HG03342 (cell line): Measurements from ENCODE around the gene WDR1.

Source experiments
- ATAC-seq: cut with Tn5 transposase; IDR thresholded peaks from one replicate; pipeline ENCODE4 v1.9.1; 2021; ENCODE audit warnings: mild to moderate bottlenecking, moderate library complexity; ENCODE audit not compliant: unreplicated experiment

The WDR1 gene

DNA sequence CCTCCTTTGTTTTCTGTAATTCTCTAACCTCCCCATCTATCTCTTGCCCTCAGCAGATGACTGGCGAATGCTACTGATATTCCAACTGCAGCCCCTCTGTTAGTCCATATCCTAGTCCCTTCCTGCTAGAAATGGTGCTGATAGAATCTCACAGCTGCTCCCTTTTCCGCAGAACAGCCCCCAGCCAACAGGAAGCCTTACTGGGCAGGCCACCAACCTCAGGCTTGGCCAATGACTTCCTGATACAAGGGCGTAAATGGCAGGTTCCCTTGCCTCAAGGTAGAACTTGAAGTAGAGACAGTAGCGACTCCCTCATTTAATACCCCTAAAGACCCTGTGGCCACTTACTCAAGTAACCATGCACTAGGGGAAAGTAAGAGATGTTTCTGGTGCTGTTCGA lies 68.6 kb downstream of the WDR1 start:
- ATAC-seq, result no peak

DNA sequence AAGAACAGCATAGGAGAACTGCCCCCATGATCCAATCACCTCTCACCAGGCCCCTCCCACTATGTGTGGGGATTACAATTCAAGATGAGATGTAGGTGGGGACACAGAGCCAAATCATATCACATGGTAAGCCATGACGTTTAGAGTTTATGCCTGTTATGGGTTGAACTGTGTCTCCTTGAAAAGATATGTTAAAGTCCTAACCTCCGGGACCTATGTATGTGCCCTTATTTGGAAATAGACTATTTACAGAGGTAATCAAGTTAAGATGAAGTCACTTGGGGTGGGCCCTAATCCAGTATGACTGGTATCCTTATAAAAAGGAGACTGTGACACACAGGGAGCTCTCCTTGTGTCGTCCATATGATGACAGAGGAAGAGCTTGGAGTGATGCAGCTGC lies 70.1 kb downstream of the WDR1 start:
- no peak for ATAC-seq

DNA sequence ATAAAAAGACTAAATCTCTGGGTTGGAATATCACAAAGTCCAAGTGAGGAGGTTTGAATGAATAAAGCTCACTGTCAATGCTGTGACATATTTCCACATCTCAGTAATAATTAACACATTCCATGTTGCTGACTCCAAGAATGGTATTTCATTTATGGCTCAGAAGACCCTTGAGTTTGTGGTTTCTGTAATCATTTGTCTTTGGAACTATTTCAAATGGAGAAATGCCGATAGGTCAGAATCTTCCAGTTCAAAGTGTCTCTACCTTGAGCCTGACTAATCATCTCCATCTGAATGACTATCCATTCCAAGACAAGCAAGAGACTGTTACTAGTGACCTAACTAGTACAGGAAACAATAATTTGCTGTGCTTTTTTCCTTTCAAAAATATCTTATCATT lies 71.1 kb downstream of the WDR1 start:
- no peak for ATAC-seq

DNA sequence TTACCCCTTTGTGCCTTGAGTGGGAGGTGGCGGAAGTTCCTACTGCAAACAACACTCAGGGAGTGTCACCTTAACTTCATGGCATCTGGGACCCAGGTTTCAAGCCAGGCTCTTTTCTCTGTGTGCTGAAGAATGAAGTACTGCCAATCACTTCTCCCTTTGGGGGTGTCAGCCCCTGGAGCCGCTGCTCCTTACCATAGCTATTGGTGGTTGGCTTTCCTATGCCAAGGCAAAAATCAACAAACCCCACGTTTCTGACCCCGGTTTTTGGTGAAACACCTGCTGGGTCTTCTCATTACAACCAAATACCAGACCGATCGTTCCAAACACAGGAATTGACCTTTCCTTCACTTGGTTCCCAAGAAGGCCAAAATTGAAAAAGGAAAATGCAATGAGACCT lies 75.6 kb downstream of the WDR1 start:
- no peak for ATAC-seq

DNA sequence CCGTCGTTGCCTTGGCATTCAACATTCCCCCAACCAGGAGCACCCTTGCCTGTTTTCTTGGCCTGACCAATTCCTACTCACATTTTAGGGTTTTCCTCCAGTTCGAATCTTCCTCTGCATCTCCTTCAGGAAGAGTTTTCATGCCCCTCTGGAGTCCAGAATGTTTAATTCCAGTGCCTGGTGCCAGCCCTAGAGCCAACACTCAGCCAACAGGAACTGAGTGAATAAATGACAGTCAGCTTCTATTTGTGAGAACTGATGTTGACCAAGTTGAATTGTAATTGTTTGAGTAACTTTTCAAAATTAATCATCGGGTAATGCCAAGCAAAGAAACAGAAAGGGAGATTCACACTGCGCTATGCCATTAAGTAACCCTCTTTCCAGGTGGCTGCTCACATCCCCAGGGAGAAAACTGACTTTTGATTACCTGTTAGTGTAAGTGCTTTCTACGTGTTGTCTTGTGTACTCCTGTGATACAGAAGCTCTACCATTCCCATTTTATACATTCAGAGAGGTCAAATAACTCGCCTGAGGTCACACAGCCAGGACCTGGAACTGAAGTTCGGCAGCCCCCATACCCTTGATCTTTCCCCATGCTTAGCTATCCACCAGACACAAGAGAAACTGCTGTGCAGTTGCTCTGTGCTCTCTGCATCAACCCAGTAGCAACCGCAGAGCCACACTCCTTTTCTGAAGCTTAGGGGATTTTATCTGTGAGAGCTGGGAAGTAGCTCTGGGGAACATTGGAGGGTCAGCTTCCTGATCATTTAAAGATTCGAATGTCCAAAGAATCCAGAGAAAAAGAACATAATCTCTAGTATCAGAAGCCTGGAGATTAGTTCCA lies 76.3 kb downstream of the WDR1 start:
- ATAC-seq, result no peak

DNA sequence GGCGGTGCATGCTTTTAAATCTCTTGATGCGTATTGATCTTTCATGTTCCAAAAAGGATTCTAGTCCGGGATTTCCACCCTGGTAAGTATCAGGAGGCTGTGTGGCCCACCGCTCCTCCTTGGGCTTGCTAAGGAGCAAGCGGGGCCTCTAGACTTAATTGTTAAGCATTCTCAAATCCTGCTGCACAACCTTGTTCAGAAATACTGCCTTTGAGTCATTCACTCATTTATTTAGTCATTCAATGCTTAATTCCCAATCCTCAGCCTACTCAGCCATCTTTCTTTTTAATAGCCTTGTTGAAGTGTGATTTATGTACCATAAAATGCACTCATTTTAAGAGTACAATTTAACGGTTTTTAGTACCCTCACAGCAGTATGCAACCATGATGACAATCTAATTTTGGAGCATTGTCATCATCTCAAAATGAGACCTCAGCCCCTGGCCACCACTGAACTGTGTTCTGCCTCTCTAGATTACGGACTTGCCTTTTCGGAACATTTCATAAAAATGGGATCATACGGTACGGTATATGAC lies 79.7 kb downstream of the WDR1 start:
- ATAC-seq, result no peak

DNA sequence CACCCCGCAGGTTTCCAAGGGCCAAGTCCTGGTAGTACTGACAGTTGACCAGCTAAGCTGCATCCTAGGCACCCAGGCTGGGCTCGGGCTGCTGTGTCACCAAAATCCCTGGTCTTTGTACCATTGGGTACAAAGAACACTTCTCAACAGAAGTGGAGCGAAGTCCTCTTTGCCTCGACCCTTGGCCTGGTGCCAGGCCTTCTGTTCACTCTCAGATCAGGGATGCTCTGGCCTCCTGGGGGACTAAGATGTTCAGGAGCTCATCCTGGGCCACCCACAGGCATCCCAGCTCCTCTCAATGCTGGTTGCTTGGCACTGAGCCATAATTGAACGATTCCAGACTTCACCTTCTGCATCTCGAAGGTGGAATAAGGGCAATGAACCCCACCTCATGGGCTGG lies 81.5 kb downstream of the WDR1 start:
- no peak for ATAC-seq

DNA sequence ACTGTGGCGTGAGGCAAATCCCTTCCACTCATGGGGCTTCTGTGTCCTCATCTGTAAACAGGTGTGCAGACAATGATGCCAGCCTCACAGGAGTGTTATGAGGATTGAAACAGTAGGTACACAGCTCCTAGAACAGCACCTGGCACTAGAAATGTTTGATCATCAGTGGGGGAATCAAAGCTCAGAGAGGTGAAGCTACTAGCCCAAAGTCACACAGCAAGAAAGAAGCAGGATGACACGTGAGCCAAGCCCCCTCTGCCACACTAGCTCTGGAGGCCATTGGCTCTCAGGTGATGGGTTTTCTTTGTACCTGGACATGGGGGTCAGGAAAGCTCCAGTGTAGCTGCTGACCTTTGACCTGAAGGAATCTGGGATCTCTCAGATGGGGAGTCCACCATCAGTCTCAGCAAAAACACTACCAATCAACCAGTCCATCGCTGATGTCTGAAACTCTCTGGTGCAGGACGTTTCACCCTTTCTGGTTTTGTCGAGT lies 81.9 kb downstream of the WDR1 start:
- ATAC-seq, result no peak

DNA sequence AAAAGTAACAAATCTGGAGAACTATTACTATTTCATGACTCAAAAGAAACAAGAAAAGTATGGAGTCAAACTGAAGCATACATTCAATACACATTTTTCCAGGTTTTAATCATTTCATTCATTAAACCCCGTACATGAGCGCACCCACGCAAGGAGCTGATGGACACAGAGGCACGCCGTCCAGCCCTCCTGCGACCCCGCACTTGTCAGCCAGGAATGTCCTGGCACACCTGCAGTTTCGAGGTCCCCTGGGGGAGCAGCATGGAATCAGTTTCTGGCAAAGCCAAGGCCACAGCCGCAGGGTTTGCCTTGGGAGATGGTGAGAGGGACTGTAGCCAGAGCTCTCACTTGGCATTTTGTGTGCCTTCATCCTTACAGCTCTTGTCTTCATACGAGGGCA lies 82.5 kb downstream of the WDR1 start:
- ATAC-seq, result no peak

DNA sequence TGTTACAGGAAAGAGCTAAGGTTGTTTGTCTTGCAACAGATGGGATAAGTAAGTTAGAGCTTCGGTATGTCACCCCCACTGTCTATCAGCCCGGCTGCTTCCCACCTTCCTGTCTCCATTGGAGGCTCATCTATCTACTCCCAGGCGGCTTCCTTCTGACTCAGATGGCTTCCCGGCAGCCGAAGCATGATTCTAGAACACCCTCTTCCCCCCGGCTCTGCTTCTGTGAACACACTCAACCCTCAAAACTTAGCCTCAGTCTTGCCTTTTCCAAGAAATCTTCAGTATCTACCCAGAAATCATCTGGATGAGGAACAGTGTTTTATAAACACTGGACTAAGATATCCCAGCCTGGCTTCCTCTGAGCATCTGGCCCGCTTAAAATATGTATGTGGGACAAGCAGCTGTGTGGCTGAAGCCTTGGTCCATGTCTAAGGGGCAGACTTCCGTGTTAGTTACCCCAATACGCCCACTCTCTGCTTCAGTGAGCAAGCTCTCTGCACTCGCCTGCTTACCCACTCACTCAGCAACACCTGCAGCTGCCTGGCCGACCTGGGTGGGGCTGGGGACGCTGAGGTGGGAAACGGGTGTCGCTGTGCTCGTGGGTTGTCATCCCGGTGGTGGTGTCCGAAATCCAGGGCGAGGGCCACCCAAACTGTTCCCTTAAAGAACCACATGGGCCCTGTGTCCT lies 83.3 kb downstream of the WDR1 start:
- no peak for ATAC-seq

DNA sequence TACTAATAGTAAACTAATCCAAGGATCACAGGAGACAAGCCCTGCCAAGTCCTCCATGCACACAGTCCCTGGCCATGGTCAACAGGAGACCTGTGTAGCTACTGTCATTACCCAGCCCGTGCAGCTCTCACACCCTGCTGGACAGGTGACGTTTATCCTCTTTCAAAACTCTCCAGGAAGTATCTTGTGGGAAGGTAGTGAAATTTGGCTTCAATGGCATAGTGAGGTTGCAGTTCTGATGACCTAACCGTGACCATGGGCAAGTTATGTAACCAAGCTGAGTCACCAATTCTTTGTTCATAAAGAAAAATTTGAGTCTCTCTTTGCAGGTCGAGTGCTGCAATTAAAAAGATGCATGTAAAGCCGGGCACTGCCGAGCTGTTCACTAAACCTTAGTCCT lies 84.0 kb downstream of the WDR1 start:
- no peak for ATAC-seq

DNA sequence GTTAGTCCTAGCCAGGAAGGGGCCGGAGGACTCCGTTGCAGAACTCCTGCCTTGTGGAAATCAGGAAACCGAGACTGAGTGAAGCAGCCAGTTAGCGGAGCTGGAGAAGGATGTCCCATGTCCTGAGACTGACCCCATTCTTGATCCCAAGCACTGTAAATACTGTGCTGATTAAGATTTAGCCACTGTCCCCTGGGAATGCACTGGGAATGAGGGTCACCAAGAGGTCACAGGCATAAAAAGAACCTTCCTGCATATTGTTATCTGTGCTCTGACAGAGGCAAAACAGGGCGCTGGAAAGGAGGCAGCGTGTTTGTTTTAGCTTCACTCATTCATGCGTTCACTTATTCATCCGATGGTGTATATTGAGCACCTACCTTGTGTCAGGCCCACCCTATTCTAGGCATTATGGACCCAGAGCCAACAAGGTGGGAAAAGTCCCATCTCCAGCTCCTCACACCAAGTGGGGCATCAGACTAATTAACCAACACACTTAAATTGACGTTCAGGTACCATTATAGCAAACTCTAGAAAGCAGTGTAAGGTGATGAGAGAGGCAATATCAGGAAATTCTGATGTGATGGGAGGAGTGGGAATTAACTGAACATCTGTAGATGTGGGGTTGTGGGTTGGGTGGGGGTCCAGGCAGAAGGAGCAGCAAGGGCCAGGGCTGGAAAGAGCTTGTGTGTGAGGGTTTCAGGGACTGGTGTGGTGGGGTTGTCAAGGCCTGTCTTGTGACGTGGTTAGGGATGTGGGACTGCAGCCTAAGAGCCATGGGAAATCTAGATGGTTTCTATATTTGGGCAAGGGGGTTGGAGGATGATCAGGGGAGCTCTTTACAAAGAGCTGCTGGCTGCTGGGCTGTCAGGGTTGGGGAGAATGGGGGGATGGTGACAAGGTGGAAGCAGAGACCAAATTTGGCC lies 84.7 kb downstream of the WDR1 start:
- no peak for ATAC-seq

DNA sequence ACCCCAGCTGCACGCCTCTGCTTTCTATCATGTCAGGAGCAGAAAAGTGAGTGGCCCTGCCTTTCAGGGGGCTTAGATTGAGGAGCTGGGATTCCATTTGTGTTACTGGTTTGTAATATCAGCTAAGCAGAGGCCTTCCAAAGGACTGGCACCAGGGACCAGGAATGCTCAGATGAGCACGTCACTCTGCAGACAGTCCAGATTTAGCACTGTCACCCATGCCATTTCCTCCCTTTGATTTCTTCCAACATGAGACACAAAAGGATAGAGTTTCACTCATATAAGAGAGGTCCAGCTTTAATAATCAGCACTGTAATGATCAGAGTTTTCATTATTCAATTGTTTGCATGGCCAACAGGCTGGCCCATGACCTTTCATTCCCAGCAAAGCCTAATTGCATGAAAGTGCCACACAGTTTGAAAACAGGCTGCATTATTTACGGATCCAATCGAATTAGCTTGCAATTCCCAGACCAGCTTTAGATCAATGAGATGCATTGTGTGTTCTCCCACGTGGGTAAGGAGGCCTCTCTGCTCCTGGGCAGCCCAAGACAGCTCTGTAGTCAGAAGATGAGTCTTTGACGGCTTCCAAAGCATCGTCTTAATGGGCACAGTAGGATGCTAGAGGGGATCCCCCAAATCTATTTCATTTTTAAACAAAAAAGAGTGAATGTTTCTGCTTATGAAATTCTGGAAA lies 85.5 kb downstream of the WDR1 start:
- no peak for ATAC-seq

DNA sequence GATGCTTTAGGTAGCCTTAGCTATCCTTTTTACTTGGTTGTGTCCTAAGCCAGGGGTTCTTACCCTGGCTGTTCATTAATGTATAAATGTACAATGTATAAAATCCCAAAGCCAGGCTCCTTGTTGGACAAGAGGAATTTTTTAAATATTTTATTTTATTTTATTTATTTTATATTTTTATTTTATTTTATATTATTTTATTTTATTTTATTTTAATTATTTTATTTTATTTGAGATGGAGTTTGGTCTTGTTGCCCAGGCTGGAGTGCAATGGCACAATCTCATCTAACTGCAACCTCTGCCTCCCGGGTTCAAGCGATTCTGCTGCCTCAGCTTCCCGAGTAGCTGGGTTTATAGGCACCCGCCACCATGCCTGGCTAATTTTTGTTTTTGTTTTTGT lies 87.2 kb downstream of the WDR1 start:
- ATAC-seq, result no peak

DNA sequence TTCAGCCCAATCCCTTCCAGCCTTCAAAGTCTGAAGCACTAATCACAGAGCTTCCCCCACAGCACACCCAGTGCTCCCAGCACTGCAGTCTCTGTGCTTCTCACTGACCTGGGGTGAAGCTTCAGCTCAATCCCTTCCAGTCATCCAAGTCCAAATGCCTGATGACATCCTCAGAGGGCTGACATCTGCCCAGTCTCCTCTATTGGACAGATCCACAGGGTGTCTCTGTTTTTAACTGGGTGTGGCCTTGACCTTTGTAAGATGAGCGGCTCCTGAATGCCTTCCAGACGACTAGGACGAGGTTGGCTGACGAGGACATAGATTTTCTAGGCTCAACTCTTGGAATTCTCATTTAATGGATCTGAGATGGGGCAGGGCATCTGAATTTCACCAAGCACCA lies 87.7 kb downstream of the WDR1 start:
- ATAC-seq, result no peak

DNA sequence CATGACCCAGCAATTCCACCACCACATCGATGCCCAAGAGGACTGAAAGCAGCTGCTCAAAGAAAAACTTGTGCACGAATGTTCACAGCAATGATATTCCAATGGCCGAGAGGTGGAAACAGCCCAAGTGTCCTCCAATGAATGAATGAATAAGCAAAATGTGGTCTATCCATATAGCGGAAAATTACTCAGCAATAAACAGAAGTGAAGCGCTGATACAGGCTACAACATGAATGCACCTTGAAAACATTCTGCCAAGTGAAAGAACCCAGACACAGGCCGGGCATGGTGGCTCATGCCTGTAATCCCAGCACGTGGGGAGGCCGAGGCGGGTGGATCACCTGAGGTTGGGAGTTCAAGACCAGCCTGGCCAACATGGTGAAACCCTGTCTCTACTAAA lies 90.1 kb downstream of the WDR1 start:
- ATAC-seq, result no peak

DNA sequence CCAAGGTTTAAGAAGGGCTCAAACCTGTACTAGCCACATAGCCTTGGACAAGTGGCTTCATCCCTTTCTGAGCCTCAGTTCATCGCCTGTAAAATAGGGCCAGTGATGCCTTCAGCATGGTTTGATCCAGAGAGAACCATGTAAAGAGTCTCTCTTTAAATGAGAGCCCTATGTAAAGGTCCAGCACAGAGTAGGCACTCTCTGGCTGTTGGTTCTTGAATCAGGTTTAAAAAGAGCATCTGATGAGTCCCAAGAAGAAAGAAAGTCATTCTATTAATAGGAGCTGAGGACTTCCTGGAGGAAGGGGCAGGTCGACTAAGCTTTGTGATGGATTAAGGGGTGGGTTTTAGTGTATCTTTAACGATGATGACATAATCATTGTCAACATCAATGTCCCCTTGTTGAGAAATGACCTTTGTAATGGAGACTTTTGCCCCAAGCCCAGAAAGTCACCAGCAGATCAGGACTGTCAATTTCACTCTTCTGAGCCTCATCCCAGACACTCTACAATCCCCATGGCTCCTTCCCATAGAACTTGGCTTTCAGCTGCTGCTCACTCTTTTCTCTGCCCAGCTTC lies 91.3 kb downstream of the WDR1 start:
- ATAC-seq, result no peak
